ENCODE results near the gene SACM1L.

SACM1L gene

DNA sequence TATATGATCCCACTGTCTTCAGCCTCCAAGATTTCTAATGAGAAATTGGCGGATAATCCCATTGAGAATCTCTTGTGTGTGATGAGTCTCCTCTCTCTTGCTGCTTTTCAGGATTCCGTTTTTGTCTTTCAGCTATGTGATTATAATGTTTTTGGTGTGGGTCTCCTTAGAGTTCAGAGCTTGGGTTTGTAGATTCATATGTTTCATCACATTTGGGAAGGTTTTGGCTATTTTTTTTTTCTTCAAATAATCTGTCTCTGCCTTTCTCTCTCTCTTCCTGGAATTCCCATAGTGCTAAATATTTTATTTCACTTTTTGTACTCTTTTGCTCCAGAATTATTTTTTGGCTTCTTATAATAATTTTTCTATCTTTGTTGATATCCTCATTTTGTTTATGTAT is 40.4 kb downstream of the SACM1L start:
- H3K27me3 ChIP-seq (ENCODE audit: insufficient read depth, low read length, poor library complexity) = no peaks in the 10 kb centered on the region
- WGBS (ENCODE audit: extremely low coverage, insufficient coverage, low lambda C conversion rate) = no CpG with 5 or more reads among the region's 2 CpGs
- no peak overlapping the region for H3K4me3 ChIP-seq (ENCODE audit: low read length)
- no peak for DNase-seq
- peaks cover 2% of the 10 kb centered on the region for H3K79me1 ChIP-seq (ENCODE audit: low read length)
- no peaks in the 10 kb centered on the region for H3K4me1 ChIP-seq (ENCODE audit: control insufficient read depth, low read depth, low read length)
- no peak overlapping the region for H3K9ac ChIP-seq (ENCODE audit: low read length)
- no peak overlapping the region for H3K23ac ChIP-seq (ENCODE audit: low read length)
- H3K27ac ChIP-seq (ENCODE audit: low read depth, low read length) = no peak overlapping the region
- H4K8ac ChIP-seq (ENCODE audit: low read depth, low read length) = no peak overlapping the region
- H3K4me2 ChIP-seq (ENCODE audit: low read length) = no peak overlapping the region
- no peak overlapping the region for H3K18ac ChIP-seq (ENCODE audit: low read length)
- no peaks in the 10 kb centered on the region for H3K79me2 ChIP-seq (ENCODE audit: control insufficient read depth, insufficient read depth, low read length)
- no peak overlapping the region for H3K56ac ChIP-seq (ENCODE audit: low read length)
- H2BK15ac ChIP-seq (replicated peaks; ENCODE audit: low read depth) = no peak overlapping the region
- H2AK5ac ChIP-seq (ENCODE audit: low read length) = no peak overlapping the region
- H3K36me3 ChIP-seq (ENCODE audit: control insufficient read depth, insufficient read depth, low read length) = peaks cover 5% of the 10 kb centered on the region
- H2BK5ac ChIP-seq (ENCODE audit: low read length) = no peak overlapping the region
- H2BK120ac ChIP-seq (ENCODE audit: low read depth, low read length) = no peak overlapping the region
- H4K5ac ChIP-seq (ENCODE audit: low read length) = no peak overlapping the region
- H3K4ac ChIP-seq (ENCODE audit: low read depth, low read length) = no peak overlapping the region

DNA sequence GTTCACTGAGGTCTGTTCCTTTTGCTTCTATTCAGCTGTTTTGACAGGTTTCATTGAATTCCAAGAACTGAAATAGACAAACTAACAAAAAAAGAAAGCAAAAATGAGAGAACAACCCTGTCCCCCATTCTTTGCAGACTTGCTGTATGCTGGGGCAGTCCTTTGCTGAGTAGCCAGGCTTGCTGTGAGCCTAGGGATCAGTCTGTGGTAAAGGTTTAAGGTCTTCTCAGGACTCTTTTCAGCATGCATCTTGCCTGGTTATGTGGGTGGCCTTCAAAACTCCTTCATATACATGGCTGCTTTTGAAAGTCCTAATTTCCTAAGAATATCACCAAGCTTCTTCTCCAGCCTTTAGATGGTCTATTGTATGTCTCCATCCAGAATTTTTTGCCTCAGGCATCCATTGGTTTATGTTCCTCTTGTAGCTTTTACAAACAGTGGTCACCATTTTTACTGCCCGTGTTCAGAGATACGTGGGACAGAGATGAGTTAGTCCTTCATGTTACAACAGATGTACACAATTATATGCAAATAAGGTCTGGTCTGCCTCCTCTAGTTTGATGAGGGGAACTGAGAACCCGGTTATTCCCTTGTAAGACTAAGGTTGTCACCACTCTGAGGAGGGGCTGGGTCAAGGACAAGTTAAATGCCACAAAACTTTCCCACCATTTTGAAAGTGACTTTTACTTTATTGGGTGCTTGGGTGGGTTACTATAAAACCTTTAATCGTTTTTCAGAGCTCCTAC is 41.4 kb downstream of the SACM1L start:
- no peaks in the 10 kb centered on the region for H3K27me3 ChIP-seq (ENCODE audit: insufficient read depth, low read length, poor library complexity)
- no peak overlapping the region for H3K4me3 ChIP-seq (ENCODE audit: low read length)
- H3K79me1 ChIP-seq (ENCODE audit: low read length) = peaks cover 2% of the 10 kb centered on the region
- H3K56ac ChIP-seq (ENCODE audit: low read length) = no peak overlapping the region
- WGBS (ENCODE audit: extremely low coverage, insufficient coverage, low lambda C conversion rate) = no CpG with 5 or more reads among the region's 4 CpGs
- no peaks in the 10 kb centered on the region for H3K79me2 ChIP-seq (ENCODE audit: control insufficient read depth, insufficient read depth, low read length)
- H3K9ac ChIP-seq (ENCODE audit: low read length) = no peak overlapping the region
- H2BK15ac ChIP-seq (replicated peaks; ENCODE audit: low read depth) = no peak overlapping the region
- H3K4me2 ChIP-seq (ENCODE audit: low read length) = no peak overlapping the region
- no peak overlapping the region for H2AK5ac ChIP-seq (ENCODE audit: low read length)
- no peak overlapping the region for H3K27ac ChIP-seq (ENCODE audit: low read depth, low read length)
- H3K36me3 ChIP-seq (ENCODE audit: control insufficient read depth, insufficient read depth, low read length) = peaks cover 5% of the 10 kb centered on the region
- no peak overlapping the region for H2BK120ac ChIP-seq (ENCODE audit: low read depth, low read length)
- H4K5ac ChIP-seq (ENCODE audit: low read length) = no peak overlapping the region
- no peak overlapping the region for H4K8ac ChIP-seq (ENCODE audit: low read depth, low read length)
- no peak overlapping the region for H2BK5ac ChIP-seq (ENCODE audit: low read length)
- H3K4ac ChIP-seq (ENCODE audit: low read depth, low read length) = no peak overlapping the region
- H3K23ac ChIP-seq (ENCODE audit: low read length) = no peak overlapping the region
- no peak overlapping the region for H3K18ac ChIP-seq (ENCODE audit: low read length)
- no peak for DNase-seq
- no peaks in the 10 kb centered on the region for H3K4me1 ChIP-seq (ENCODE audit: control insufficient read depth, low read depth, low read length)

DNA sequence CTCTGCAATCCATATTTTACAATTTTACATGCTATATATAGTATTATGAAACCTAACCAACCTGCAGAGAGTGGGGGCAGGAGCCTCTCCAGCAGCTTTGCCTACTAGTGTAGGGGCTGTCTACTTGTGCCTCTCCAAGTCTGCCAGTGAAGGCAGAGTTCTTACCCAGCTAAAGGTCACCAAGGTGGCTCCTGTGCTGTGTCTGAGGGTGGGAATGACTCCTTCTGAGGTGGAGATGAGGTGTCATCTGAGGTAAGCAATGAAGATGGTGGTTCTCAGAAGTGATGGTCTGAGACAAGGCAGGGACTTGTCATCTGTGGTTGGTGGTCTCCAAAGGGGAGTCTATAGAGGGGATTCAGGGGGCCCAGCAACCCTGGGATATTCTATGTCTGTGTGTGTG is 47.5 kb downstream of the SACM1L start:
- H4K8ac ChIP-seq (ENCODE audit: low read depth, low read length) = no peak overlapping the region
- peaks cover 2% of the 10 kb centered on the region for H3K4me1 ChIP-seq (ENCODE audit: control insufficient read depth, low read depth, low read length)
- H3K79me2 ChIP-seq (ENCODE audit: control insufficient read depth, insufficient read depth, low read length) = no peaks in the 10 kb centered on the region
- H2BK15ac ChIP-seq (replicated peaks; ENCODE audit: low read depth) = no peak overlapping the region
- H3K4me3 ChIP-seq (ENCODE audit: low read length) = no peak overlapping the region
- H2AK5ac ChIP-seq (ENCODE audit: low read length) = no peak overlapping the region
- no peak overlapping the region for H2BK5ac ChIP-seq (ENCODE audit: low read length)
- H3K4me2 ChIP-seq (ENCODE audit: low read length) = no peak overlapping the region
- DNase-seq = no peak
- H2BK120ac ChIP-seq (ENCODE audit: low read depth, low read length) = no peak overlapping the region
- no peak overlapping the region for H3K9ac ChIP-seq (ENCODE audit: low read length)
- no peak overlapping the region for H3K4ac ChIP-seq (ENCODE audit: low read depth, low read length)
- H3K27ac ChIP-seq (ENCODE audit: low read depth, low read length) = no peak overlapping the region
- H3K27me3 ChIP-seq (ENCODE audit: insufficient read depth, low read length, poor library complexity) = no peaks in the 10 kb centered on the region
- no peak overlapping the region for H3K23ac ChIP-seq (ENCODE audit: low read length)
- H3K36me3 ChIP-seq (ENCODE audit: control insufficient read depth, insufficient read depth, low read length) = peaks cover 7% of the 10 kb centered on the region
- H3K56ac ChIP-seq (ENCODE audit: low read length) = no peak overlapping the region
- H4K5ac ChIP-seq (ENCODE audit: low read length) = no peak overlapping the region
- H3K79me1 ChIP-seq (ENCODE audit: low read length) = peaks cover 3% of the 10 kb centered on the region
- no peak overlapping the region for H3K18ac ChIP-seq (ENCODE audit: low read length)

DNA sequence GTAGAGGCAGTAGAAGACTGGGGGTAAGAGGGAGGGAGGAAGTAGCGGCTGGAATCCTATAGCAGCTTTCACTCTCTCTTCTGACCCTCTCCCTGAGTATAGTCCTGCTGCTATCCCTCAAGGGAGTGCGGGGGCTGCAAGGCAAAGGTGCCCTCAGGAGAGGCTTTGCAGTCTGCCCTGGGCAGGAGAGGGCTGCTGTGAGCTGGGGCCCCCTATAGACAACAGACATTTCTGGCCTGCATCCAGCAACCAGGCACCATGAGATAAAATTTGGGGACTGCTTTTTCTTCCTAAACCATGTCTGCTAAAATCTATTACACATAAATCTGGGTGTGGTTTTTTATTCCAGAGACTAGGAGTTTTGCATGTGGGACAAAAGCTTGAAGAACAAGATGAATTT is 48.0 kb downstream of the SACM1L start:
- Histone ChIP-seq H2AK5ac (ENCODE audit: low read length) (no peak overlapping the region), H3K4me2 (ENCODE audit: low read length) (no peak overlapping the region), H3K56ac (ENCODE audit: low read length) (no peak overlapping the region), H3K27ac (ENCODE audit: low read depth, low read length) (no peak overlapping the region), H3K27me3 (ENCODE audit: insufficient read depth, low read length, poor library complexity) (no peaks in the 10 kb centered on the region), H3K4ac (ENCODE audit: low read depth, low read length) (no peak overlapping the region), H3K4me3 (ENCODE audit: low read length) (no peak overlapping the region), H3K79me2 (ENCODE audit: control insufficient read depth, insufficient read depth, low read length) (no peaks in the 10 kb centered on the region), H3K23ac (ENCODE audit: low read length) (no peak overlapping the region), H3K9ac (ENCODE audit: low read length) (no peak overlapping the region), H4K8ac (ENCODE audit: low read depth, low read length) (no peak overlapping the region), H3K79me1 (ENCODE audit: low read length) (peaks cover 3% of the 10 kb centered on the region), H3K36me3 (ENCODE audit: control insufficient read depth, insufficient read depth, low read length) (peaks cover 7% of the 10 kb centered on the region), H2BK15ac (replicated peaks; ENCODE audit: low read depth) (no peak overlapping the region), H4K5ac (ENCODE audit: low read length) (no peak overlapping the region), H2BK5ac (ENCODE audit: low read length) (no peak overlapping the region), H3K18ac (ENCODE audit: low read length) (no peak overlapping the region), H2BK120ac (ENCODE audit: low read depth, low read length) (no peak overlapping the region), H3K4me1 (ENCODE audit: control insufficient read depth, low read depth, low read length) (peaks cover 2% of the 10 kb centered on the region)
- DNase-seq = no peak
- WGBS (ENCODE audit: extremely low coverage, insufficient coverage, low lambda C conversion rate) = no CpG with 5 or more reads among the region's 2 CpGs

- H3K56ac ChIP-seq (ENCODE audit: low read length) = no peak overlapping the region
- no peak overlapping the region for H4K5ac ChIP-seq (ENCODE audit: low read length)
Measured at GRCh38 chr3:45739991-45740390, 50.8 kb downstream of the SACM1L start.

GRCh38 chr3:45741247-45741646 is 52.1 kb downstream of the SACM1L start:
- Histone ChIP-seq H3K79me2 (ENCODE audit: control insufficient read depth, insufficient read depth, low read length) (no peaks in the 10 kb centered on the region), H3K4me2 (ENCODE audit: low read length) (no peak overlapping the region), H3K27me3 (ENCODE audit: insufficient read depth, low read length, poor library complexity) (no peaks in the 10 kb centered on the region), H3K23ac (ENCODE audit: low read length) (no peak overlapping the region), H2BK120ac (ENCODE audit: low read depth, low read length) (no peak overlapping the region), H3K9ac (ENCODE audit: low read length) (no peak overlapping the region), H3K79me1 (ENCODE audit: low read length) (peaks cover 1% of the 10 kb centered on the region), H4K8ac (ENCODE audit: low read depth, low read length) (no peak overlapping the region), H3K4me1 (ENCODE audit: control insufficient read depth, low read depth, low read length) (peaks cover 2% of the 10 kb centered on the region), H3K4me3 (ENCODE audit: low read length) (no peak overlapping the region), H4K5ac (ENCODE audit: low read length) (no peak overlapping the region), H2BK5ac (ENCODE audit: low read length) (no peak overlapping the region), H3K4ac (ENCODE audit: low read depth, low read length) (no peak overlapping the region), H3K18ac (ENCODE audit: low read length) (no peak overlapping the region), H3K36me3 (ENCODE audit: control insufficient read depth, insufficient read depth, low read length) (peaks cover 9% of the 10 kb centered on the region), H2AK5ac (ENCODE audit: low read length) (no peak overlapping the region), H3K56ac (ENCODE audit: low read length) (no peak overlapping the region), H3K27ac (ENCODE audit: low read depth, low read length) (no peak overlapping the region), H2BK15ac (replicated peaks; ENCODE audit: low read depth) (no peak overlapping the region)
- DNase-seq = no peak

More at GRCh38 chr3:45739991-45740390, 50.8 kb downstream of the SACM1L start:
- Histone ChIP-seq H2BK15ac (replicated peaks; ENCODE audit: low read depth) (no peak overlapping the region), H2AK5ac (ENCODE audit: low read length) (no peak overlapping the region), H3K4ac (ENCODE audit: low read depth, low read length) (no peak overlapping the region), H3K79me2 (ENCODE audit: control insufficient read depth, insufficient read depth, low read length) (no peaks in the 10 kb centered on the region), H3K4me1 (ENCODE audit: control insufficient read depth, low read depth, low read length) (peaks cover 2% of the 10 kb centered on the region), H4K8ac (ENCODE audit: low read depth, low read length) (no peak overlapping the region), H3K27me3 (ENCODE audit: insufficient read depth, low read length, poor library complexity) (no peaks in the 10 kb centered on the region), H3K9ac (ENCODE audit: low read length) (no peak overlapping the region), H2BK5ac (ENCODE audit: low read length) (no peak overlapping the region), H3K23ac (ENCODE audit: low read length) (no peak overlapping the region), H2BK120ac (ENCODE audit: low read depth, low read length) (no peak overlapping the region), H3K79me1 (ENCODE audit: low read length) (peaks cover 1% of the 10 kb centered on the region), H3K36me3 (ENCODE audit: control insufficient read depth, insufficient read depth, low read length) (peaks cover 9% of the 10 kb centered on the region), H3K4me2 (ENCODE audit: low read length) (no peak overlapping the region), H3K27ac (ENCODE audit: low read depth, low read length) (no peak overlapping the region), H3K18ac (ENCODE audit: low read length) (no peak overlapping the region), H3K4me3 (ENCODE audit: low read length) (no peak overlapping the region)
- WGBS (ENCODE audit: extremely low coverage, insufficient coverage, low lambda C conversion rate) = no CpG with 5 or more reads among the region's 2 CpGs
- peak; percentile 27 for DNase-seq

Data from mesendoderm (in vitro differentiated cells).